IMR-90 (cell line): ENCODE data around the gene EPSTI1. TPM values are rescaled to one million over a fixed set of nuclear protein-coding genes. Genes with fewer than 3 reads are reported as not detected.

Source experiments
- ATAC-seq: fragments of 200-7000 bp; cut with Tn5 transposase; 2 replicates; pipeline ENCODE4 v1.9.1; 2020; ENCODE audit warnings: low read depth, mild to moderate bottlenecking, moderate library complexity
- BruUV-seq: library from RNA; stranded (reverse); fragments of 400-500 nt; replicated peaks from 2 replicates; lab custom pipeline; 2021; lab: Mats Ljungman, UMichigan
- CTCF ChIA-PET: fragments of 300-600 bp; formaldehyde crosslinking; extraction: SDS; loops from one replicate; lab custom pipeline; 2021; ENCODE audit warnings: antibody characterized with exemption; lab: Yijun Ruan, JAX
- POLR2A ChIA-PET: fragments of 300-600 bp; sonication (Branson Sonifier 250); formaldehyde crosslinking; loops from one replicate; lab custom pipeline; 2022; ENCODE audit warnings: antibody characterized with exemption; ENCODE audit not compliant: unreplicated experiment; lab: Charles Lee
- DNase-seq: peaks from one replicate; pipeline ENCODE4 v3.0.0; 2013
- H2AFZ ChIP-seq: replicated peaks from 2 replicates; pipeline ENCODE3; 2013; ENCODE audit warnings: low read length, mild to moderate bottlenecking; ENCODE audit not compliant: poor library complexity
- H2AK5ac ChIP-seq: 2 replicates; pipeline ENCODE4 v1.6.1; 2013; ENCODE audit warnings: low read depth, low read length, inconsistent platforms
- H2AK9ac ChIP-seq: replicated peaks from 2 replicates; pipeline ENCODE3; 2013; ENCODE audit warnings: mild to moderate bottlenecking, low read depth, low read length, moderate library complexity; ENCODE audit not compliant: poor library complexity
- H2BK120ac ChIP-seq: 2 replicates; pipeline ENCODE4 v1.6.1; 2013; ENCODE audit warnings: low read depth, low read length, inconsistent platforms
- H2BK15ac ChIP-seq: 3 replicates; pipeline ENCODE4 v1.6.1; 2013; ENCODE audit warnings: low read depth, low read length, inconsistent platforms
- H2BK20ac ChIP-seq: 2 replicates; pipeline ENCODE4 v1.6.1; 2013; ENCODE audit warnings: low read depth, mild to moderate bottlenecking, inconsistent platforms, low read length, moderate library complexity
- H2BK5ac ChIP-seq: 2 replicates; pipeline ENCODE4 v1.6.1; 2013; ENCODE audit warnings: mild to moderate bottlenecking, low read depth, low read length, inconsistent platforms; ENCODE audit not compliant: poor library complexity, severe bottlenecking
- H3K14ac ChIP-seq: replicated peaks from 2 replicates; pipeline ENCODE4 v1.6.1; 2013; ENCODE audit warnings: low read depth, low read length, inconsistent platforms
- H3K18ac ChIP-seq: 2 replicates; pipeline ENCODE4 v1.6.1; 2013; ENCODE audit warnings: low read depth, low read length, control low read depth
- H3K23ac ChIP-seq: 2 replicates; pipeline ENCODE4 v1.6.1; 2013; ENCODE audit warnings: low read depth, low read length, inconsistent platforms
- H3K27ac ChIP-seq: 2 replicates; pipeline ENCODE4 v1.5.1; 2013; ENCODE audit warnings: mild to moderate bottlenecking, control low read depth, low read length; ENCODE audit not compliant: insufficient read depth
- H3K27me3 ChIP-seq: 2 replicates; pipeline ENCODE4 v1.6.1; 2013; ENCODE audit warnings: low read length; ENCODE audit not compliant: control insufficient read depth, insufficient read depth
- H3K36me3 ChIP-seq: 2 replicates; pipeline ENCODE4 v1.6.1; 2013; ENCODE audit warnings: low read length, mixed read lengths; ENCODE audit not compliant: control insufficient read depth, insufficient read depth
- H3K4ac ChIP-seq: 2 replicates; pipeline ENCODE4 v1.6.1; 2013; ENCODE audit warnings: low read depth, low read length, inconsistent platforms
- H3K4me1 ChIP-seq: 2 replicates; pipeline ENCODE4 v1.6.1; 2013; ENCODE audit warnings: low read length, mixed read lengths; ENCODE audit not compliant: control insufficient read depth, insufficient read depth
- H3K4me2 ChIP-seq: 2 replicates; pipeline ENCODE4 v1.6.1; 2013; ENCODE audit warnings: low read depth, mild to moderate bottlenecking, control low read depth, low read length, moderate library complexity
- H3K4me3 ChIP-seq: 2 replicates; pipeline ENCODE4 v1.5.1; 2013; ENCODE audit warnings: low read depth, mild to moderate bottlenecking, control low read depth, low read length, moderate library complexity; ENCODE audit not compliant: insufficient read depth
- H3K56ac ChIP-seq: 2 replicates; pipeline ENCODE4 v1.6.1; 2013; ENCODE audit warnings: low read length, inconsistent platforms; ENCODE audit not compliant: insufficient read depth; ENCODE audit errors: extremely low read depth
- H3K79me1 ChIP-seq, 2 experiments: 2 replicates each; pipeline ENCODE4 v1.6.1; 2013; ENCODE audit warnings: low read length in 2 of 2, inconsistent platforms in 1 of 2, low read depth in 1 of 2
- H3K9ac ChIP-seq: 2 replicates; pipeline ENCODE4 v1.6.1; 2013; ENCODE audit warnings: low read depth, low read length, control low read depth
- H3K9me1 ChIP-seq: 2 replicates; pipeline ENCODE4 v1.6.1; 2013; ENCODE audit warnings: low read length, inconsistent platforms; ENCODE audit not compliant: insufficient read depth
- H3K9me3 ChIP-seq: 2 replicates; pipeline ENCODE4 v1.6.1; 2013; ENCODE audit warnings: low read length; ENCODE audit not compliant: control insufficient read depth, insufficient read depth
- H4K20me1 ChIP-seq: 2 replicates; pipeline ENCODE4 v1.6.1; 2013; ENCODE audit warnings: low read length, inconsistent platforms; ENCODE audit not compliant: insufficient read depth
- H4K5ac ChIP-seq: 2 replicates; pipeline ENCODE4 v1.6.1; 2013; ENCODE audit warnings: mild to moderate bottlenecking, low read depth, low read length, control low read depth
- H4K8ac ChIP-seq, 2 experiments: 2 replicates each; pipeline ENCODE4 v1.6.1; 2013; ENCODE audit warnings: low read depth in 2 of 2, low read length in 2 of 2, control low read depth in 1 of 2, inconsistent platforms in 1 of 2
- H4K91ac ChIP-seq: 2 replicates; pipeline ENCODE4 v1.6.1; 2013; ENCODE audit warnings: low read depth, low read length, inconsistent platforms; ENCODE audit not compliant: insufficient read depth
- BHLHE40 ChIP-seq: fragments of 150-350 bp; IDR thresholded peaks from 2 replicates; pipeline ENCODE4 v1.6.1; 2016; ENCODE audit warnings: mild to moderate bottlenecking, low read depth, low read length
- CEBPB ChIP-seq: IDR thresholded peaks from 2 replicates; pipeline ENCODE4 v1.6.1; 2012; ENCODE audit warnings: low read depth, low read length, improper control_type of control experiment
- CHD1 ChIP-seq: IDR thresholded peaks from 2 replicates; pipeline ENCODE4 v1.6.1; 2012; ENCODE audit warnings: low read depth, low read length, improper control_type of control experiment
- FOS ChIP-seq: fragments of 150-350 bp; IDR thresholded peaks from 2 replicates; pipeline ENCODE4 v1.6.1; 2016; ENCODE audit warnings: low read depth, low read length
- MAFK ChIP-seq: IDR thresholded peaks from 2 replicates; pipeline ENCODE4 v1.6.1; 2012; ENCODE audit warnings: low read depth, low read length, improper control_type of control experiment
- MAZ ChIP-seq: IDR thresholded peaks from 2 replicates; pipeline ENCODE4 v1.6.1; 2012; ENCODE audit warnings: low read depth, mild to moderate bottlenecking, low read length, improper control_type of control experiment, moderate library complexity, borderline replicate concordance
- MXI1 ChIP-seq: IDR thresholded peaks from 2 replicates; pipeline ENCODE4 v1.6.1; 2012; ENCODE audit warnings: low read depth, mild to moderate bottlenecking, low read length, moderate library complexity, borderline replicate concordance
- NFE2L2 ChIP-seq: fragments of 150-350 bp; IDR thresholded peaks from 2 replicates; pipeline ENCODE4 v1.6.1; 2016; ENCODE audit warnings: low read depth, mild to moderate bottlenecking, low read length
- POLR2A ChIP-seq: IDR thresholded peaks from 2 replicates; pipeline ENCODE4 v1.6.1; 2012; ENCODE audit warnings: mild to moderate bottlenecking, low read depth, low read length
- RAD21 ChIP-seq: IDR thresholded peaks from 2 replicates; pipeline ENCODE4 v1.6.1; 2012; ENCODE audit warnings: low read length, improper control_type of control experiment
- RCOR1 ChIP-seq: IDR thresholded peaks from 2 replicates; pipeline ENCODE4 v1.6.1; 2012; ENCODE audit warnings: mild to moderate bottlenecking, low read length, improper control_type of control experiment; ENCODE audit not compliant: insufficient replicate concordance
- RFX5 ChIP-seq: IDR thresholded peaks from 2 replicates; pipeline ENCODE4 v1.8.0; 2012; ENCODE audit warnings: low read depth, mild to moderate bottlenecking, low read length, moderate library complexity
- SMC3 ChIP-seq: fragments of 150-350 bp; IDR thresholded peaks from 2 replicates; pipeline ENCODE4 v1.6.1; 2016; ENCODE audit warnings: low read depth, mild to moderate bottlenecking, antibody characterized with exemption, low read length, moderate library complexity
- WGBS, 2 experiments: methylation state at CpG; one replicate each; pipeline versions ENCODE4 v1.1.5 to v1.1.7; 2013; ENCODE audit warnings: missing lambda C conversion rate in 2 of 2; ENCODE audit not compliant: insufficient read length in 1 of 2; ENCODE audit errors: extremely low coverage in 2 of 2; 5-methylcytosine and 5-hydroxymethylcytosine counted together
- dilution Hi-C: fragments of 300-500 bp; cut with HindIII; formaldehyde crosslinking; loops from one replicate; pipeline ENCODE4 v1.14.3; 2018; ENCODE audit warnings: low sequenced_read_pairs; ENCODE audit not compliant: unreplicated experiment
- in situ Hi-C: fragments of 300-500 bp; cut with MboI; formaldehyde crosslinking; loops from 3 replicates; pipeline ENCODE4 v1.14.3; 2019; ENCODE audit warnings: low sequenced_read_pairs, inconsistent platforms, mixed read lengths
- intact Hi-C: fragments of 100-400 bp; cut with micrococcal nuclease; formaldehyde crosslinking; loops from 2 replicates; pipeline ENCODE4 v1.10.0; 2022
- polyA plus RNA-seq, 3 experiments: library from polyadenylated mRNA; depleted of rRNA; stranded (reverse); fragments of >200 nt; gene quantifications; 2 replicates each; pipeline ENCODE4 v1.2.3, GENCODE V29; 2012; ENCODE audit warnings: low replicate concordance in 1 of 3
- total RNA-seq: library from RNA; depleted of rRNA; stranded (reverse); fragments of >200 nt; gene quantifications from 2 replicates; pipeline ENCODE4 v1.2.3, GENCODE V29; 2012
- TF ChIP-seq, protein P1 (sequence below): fragments of 150-350 bp; IDR thresholded peaks from 2 replicates; pipeline ENCODE4 v1.6.1; 2017; ENCODE audit warnings: mild to moderate bottlenecking, antibody characterized with exemption, low read length, low read depth
- TF ChIP-seq, protein P2 (sequence below): conservative IDR thresholded peaks from 2 replicates; pipeline ENCODE4 v1.5.1; 2012; ENCODE audit warnings: mild to moderate bottlenecking, low read depth, low read length, improper control_type of control experiment
- TF ChIP-seq, protein P3 (sequence below): fragments of 150-350 bp; IDR thresholded peaks from 2 replicates; pipeline ENCODE4 v1.6.1; 2016; ENCODE audit warnings: low read depth, mild to moderate bottlenecking, low read length, moderate library complexity, borderline replicate concordance

Gene EPSTI1
- total and polyA plus RNA-seq, 2 of the 4 experiments (the other 2 are of a cell fraction), result 0.90 to 1.6 TPM

DNA sequence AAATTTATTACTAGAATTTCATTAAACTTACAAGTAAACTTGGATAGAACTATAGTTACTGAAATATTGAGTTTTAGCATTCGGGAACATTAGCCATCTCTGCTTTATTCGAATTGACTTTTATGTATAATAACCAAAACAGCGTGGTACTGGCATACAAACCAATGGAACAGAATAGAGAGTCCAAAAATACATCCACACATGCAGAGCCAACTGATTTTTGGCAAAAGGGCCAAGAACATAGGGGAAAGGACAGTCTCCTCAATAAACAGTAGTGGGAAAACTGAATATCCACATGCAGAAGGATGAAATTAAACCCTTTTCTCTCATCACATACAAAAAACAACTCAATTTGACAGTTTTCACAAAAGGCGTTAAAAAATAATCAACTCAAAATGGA is 84.3 kb downstream of the EPSTI1 start:
- Histone ChIP-seq H2AFZ (no peak overlapping the region), H2AK9ac (no peak overlapping the region), H4K20me1 (no peaks in the 10 kb centered on the region), H3K36me3 (no peaks in the 10 kb centered on the region), H3K79me1 (no peaks in the 10 kb centered on the region), H3K14ac (no peak overlapping the region), H3K27me3 (no peaks in the 10 kb centered on the region), H4K5ac (no peak overlapping the region), H3K9me1 (no peaks in the 10 kb centered on the region), H3K9ac (no peak overlapping the region), H3K4me3 (no peak overlapping the region), H2BK15ac (no peak overlapping the region), H2BK20ac (no peak overlapping the region), H3K4me1 (no peaks in the 10 kb centered on the region), H3K27ac (no peak overlapping the region), H3K18ac (no peak overlapping the region), H3K4me2 (no peak overlapping the region), H4K91ac (no peak overlapping the region), H2AK5ac (no peak overlapping the region), H3K9me3 (no peaks in the 10 kb centered on the region), H3K56ac (no peak overlapping the region), H3K4ac (no peak overlapping the region), H2BK5ac (no peak overlapping the region), H2BK120ac (no peak overlapping the region), H4K8ac (no peak overlapping the region), H3K23ac (no peak overlapping the region)
- in situ Hi-C loops, result no loop called here
- BruUV-seq, result no TSS peak
- no peak for TF ChIP-seq RFX5
- no peak for TF ChIP-seq MXI1
- no peak for TF ChIP-seq CHD1
- no peak for TF ChIP-seq SMC3
- TF ChIP-seq, protein P1, sequence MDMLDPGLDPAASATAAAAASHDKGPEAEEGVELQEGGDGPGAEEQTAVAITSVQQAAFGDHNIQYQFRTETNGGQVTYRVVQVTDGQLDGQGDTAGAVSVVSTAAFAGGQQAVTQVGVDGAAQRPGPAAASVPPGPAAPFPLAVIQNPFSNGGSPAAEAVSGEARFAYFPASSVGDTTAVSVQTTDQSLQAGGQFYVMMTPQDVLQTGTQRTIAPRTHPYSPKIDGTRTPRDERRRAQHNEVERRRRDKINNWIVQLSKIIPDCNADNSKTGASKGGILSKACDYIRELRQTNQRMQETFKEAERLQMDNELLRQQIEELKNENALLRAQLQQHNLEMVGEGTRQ, result no peak
- TF ChIP-seq POLR2A, result no peak
- TF ChIP-seq BHLHE40, result no peak
- TF ChIP-seq NFE2L2, result no peak
- TF ChIP-seq MAZ, result no peak
- no peak for TF ChIP-seq FOS
- TF ChIP-seq, protein P2, sequence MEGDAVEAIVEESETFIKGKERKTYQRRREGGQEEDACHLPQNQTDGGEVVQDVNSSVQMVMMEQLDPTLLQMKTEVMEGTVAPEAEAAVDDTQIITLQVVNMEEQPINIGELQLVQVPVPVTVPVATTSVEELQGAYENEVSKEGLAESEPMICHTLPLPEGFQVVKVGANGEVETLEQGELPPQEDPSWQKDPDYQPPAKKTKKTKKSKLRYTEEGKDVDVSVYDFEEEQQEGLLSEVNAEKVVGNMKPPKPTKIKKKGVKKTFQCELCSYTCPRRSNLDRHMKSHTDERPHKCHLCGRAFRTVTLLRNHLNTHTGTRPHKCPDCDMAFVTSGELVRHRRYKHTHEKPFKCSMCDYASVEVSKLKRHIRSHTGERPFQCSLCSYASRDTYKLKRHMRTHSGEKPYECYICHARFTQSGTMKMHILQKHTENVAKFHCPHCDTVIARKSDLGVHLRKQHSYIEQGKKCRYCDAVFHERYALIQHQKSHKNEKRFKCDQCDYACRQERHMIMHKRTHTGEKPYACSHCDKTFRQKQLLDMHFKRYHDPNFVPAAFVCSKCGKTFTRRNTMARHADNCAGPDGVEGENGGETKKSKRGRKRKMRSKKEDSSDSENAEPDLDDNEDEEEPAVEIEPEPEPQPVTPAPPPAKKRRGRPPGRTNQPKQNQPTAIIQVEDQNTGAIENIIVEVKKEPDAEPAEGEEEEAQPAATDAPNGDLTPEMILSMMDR, result no peak
- no peak for TF ChIP-seq CEBPB
- no peak for TF ChIP-seq RCOR1
- no peak for TF ChIP-seq RAD21
- TF ChIP-seq MAFK, result no peak
- TF ChIP-seq, protein P3, sequence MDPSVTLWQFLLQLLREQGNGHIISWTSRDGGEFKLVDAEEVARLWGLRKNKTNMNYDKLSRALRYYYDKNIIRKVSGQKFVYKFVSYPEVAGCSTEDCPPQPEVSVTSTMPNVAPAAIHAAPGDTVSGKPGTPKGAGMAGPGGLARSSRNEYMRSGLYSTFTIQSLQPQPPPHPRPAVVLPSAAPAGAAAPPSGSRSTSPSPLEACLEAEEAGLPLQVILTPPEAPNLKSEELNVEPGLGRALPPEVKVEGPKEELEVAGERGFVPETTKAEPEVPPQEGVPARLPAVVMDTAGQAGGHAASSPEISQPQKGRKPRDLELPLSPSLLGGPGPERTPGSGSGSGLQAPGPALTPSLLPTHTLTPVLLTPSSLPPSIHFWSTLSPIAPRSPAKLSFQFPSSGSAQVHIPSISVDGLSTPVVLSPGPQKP, result no peak
- DNase-seq, result no peak
- intact Hi-C loops, result no loop called here
- ChIA-PET CTCF (no interaction called here), POLR2A (no interaction called here)
- dilution Hi-C loops, result no loop called here
- WGBS, 2 experiments, result no CpG with 5 or more reads among the region's 4 CpGs
- no peak for ATAC-seq
